Kidney capillary endothelial cell (primary cell): Measurements from ENCODE around the gene UBAP2.
"Not testable (repeated sequence)": the region's sequence is repeated elsewhere in the genome, so short reads cannot be mapped to it uniquely, and the experiment has no call there.

Source experiments
- DNase-seq: peaks from one replicate; pipeline ENCODE4 v3.0.0-alpha.2; 2018; ENCODE audit warnings: low spot score

UBAP2 gene

GRCh38 chr9:34046784-34047379 is 1.8 kb downstream of the UBAP2 start:
- DNase-seq, result peak; percentile 31

GRCh38 chr9:34045903-34046302 is 2.8 kb downstream of the UBAP2 start:
- DNase-seq, result no peak

DNA sequence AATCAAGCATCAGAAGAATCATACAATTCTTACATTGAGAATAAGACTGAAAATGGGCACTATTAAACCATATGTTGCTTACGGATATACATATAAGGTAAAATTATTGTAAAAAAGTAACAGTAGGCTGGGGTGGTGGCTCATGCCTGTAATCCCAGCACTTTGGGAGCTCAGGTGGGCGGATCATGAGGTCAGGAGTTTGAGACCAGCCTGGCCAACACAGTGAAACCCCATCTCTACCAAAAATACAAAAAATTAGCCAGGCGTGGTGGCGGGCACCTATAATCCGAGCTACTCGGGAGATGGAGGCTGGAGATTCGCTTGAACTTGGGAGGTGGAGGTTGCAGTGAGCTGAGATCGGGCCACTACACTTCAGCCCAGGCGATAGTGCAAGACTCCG is 6.6 kb downstream of the UBAP2 start:
- not testable (repeated sequence) for DNase-seq

- not testable (repeated sequence) for DNase-seq
Measured at GRCh38 chr9:34038851-34039250, 9.8 kb downstream of the UBAP2 start.

GRCh38 chr9:34037626-34038025 is 11.1 kb downstream of the UBAP2 start:
- DNase-seq, result no peak

- no peak for DNase-seq
Measured at GRCh38 chr9:34036625-34037024, 12.1 kb downstream of the UBAP2 start.

DNA sequence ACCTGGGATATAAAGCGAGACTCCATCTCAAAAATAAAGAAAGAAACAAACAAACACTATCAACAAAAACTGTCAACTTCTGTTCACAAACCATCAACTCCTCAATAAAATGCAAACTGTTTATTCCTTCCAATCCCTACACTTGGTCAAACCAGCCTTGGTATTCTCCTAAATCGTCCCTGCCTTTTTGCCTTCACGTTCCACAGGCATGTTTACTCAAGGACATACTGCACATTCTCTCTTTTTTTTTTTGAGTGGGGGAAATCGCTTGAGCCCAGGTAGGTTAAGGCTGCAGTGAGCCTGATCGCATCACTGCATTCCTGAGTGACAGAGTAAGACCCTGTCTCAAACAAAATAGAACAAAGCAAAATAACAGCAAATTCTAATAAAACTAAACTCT is 13.0 kb downstream of the UBAP2 start:
- no peak for DNase-seq

DNA sequence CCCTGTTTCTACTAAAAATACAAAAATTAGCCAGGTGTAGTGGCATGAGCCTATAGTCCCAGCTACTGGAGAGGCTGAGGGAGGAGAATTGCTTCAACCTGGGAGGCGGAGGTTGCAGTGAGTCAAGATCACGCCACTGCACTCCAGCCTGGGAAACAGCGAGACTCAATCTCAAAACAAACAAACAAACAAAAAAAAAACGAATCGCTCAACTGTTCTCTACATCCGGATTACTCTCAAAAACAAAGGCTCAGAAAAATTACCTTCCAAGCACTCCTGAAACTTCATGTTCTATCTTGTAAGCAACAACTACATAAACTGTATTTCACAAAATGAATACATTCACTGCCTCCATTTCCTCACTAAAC is 14.0 kb downstream of the UBAP2 start:
- DNase-seq, result no peak

GRCh38 chr9:34032631-34033030 is 16.1 kb downstream of the UBAP2 start:
- no peak for DNase-seq

GRCh38 chr9:34027845-34028574 is 20.7 kb downstream of the UBAP2 start:
- no peak for DNase-seq

DNA sequence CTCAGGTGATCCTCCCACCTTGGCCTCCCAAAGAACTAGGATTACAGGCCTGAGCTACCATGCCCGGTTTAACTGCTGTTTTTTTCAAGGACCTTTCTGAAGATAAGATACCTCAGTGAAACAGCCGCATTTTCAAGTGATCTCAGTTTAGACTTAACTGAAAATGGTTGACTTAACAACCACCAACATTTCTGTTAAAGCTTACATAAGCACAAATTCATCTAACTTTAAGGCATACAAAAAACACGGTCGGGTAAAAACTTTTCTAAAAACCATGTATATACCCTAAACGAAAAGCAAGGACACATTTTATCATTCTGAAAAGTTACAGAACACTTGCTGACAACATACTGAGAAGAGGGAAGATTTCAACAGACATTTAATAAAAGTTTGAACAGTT is 22.9 kb downstream of the UBAP2 start:
- DNase-seq, result no peak

DNA sequence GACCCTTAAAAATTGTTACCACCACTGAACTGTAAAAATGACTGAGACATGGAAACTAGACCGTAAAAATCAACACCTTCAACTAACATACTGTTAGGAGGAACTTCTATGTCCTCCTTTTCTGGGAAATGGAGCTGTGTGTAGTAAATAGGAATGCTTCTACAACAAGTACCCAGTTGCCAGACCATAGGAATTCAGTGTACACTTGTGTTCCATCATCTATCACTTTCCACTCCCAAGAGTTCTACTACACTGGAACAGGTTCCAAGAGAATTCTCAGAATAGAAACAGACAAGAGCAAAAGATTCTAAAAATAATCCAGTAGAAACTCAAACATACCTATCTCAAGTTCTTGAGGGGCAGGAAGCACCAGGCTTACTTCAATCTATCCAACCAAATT is 23.6 kb downstream of the UBAP2 start:
- no peak for DNase-seq

GRCh38 chr9:34024476-34024875 is 24.2 kb downstream of the UBAP2 start:
- peak; percentile 17 for DNase-seq

DNA sequence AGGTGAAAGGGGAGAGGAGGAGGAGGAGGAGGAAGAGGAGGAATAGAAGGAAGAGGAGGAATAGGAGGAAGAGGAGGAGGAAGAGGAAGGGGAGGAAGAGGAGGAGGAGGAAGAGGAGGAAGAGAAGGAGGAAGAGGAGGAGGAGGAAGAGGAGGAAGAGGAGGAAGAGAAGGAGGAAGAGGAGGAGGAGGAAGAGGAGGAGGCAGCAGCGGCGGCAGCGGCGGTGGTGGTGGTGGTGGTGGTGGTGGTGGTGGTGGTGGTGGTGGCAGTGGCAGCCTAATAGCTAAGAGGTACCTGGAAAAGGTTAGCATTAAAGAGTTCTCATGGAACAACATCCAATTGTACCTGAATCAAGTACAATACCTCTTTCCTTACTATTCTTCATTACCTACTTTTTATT is 32.5 kb downstream of the UBAP2 start:
- DNase-seq, result no peak

- DNase-seq, result peak; percentile 25
Measured at GRCh38 chr9:34010979-34011378, 37.7 kb downstream of the UBAP2 start.

DNA sequence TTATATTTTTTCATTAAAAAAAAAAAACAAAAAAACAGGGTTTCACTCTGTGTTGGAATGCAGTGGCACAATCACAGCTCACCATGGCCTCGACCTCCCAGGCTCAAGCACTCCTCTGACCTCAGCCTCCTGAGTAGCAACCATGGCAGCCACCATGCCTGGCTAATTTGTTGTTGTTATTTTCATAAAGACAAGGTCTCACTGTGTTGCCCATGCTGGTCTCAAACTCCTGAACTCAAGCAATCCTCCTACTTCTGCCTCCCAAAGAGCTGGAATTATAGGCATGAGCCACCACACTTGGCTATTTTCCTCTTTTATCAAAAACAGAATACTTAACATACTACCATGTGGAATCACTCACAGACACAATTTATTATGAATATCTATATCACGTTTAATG is 46.7 kb downstream of the UBAP2 start:
- DNase-seq, result no peak

DNA sequence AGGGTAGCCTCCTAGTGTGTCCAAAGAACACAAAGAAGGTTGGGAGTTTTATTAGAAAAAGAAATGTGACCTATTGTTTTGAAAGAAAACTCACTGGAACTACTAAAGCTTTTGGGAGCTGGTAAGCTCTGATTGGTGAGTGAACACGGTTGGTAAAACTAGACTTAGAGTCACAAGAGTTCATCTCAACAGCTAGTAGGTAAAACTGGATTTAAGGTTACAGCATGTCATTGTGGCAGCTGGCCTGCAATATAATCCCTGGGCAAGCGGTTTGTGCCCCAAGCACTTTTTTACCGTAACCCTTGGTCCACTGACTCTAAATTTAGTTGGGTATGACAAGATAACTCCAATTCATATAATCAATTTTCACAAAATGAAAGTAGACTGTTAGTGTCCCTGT is 47.4 kb downstream of the UBAP2 start:
- no peak for DNase-seq

GRCh38 chr9:33995449-33995848 is 53.2 kb downstream of the UBAP2 start:
- no peak for DNase-seq

DNA sequence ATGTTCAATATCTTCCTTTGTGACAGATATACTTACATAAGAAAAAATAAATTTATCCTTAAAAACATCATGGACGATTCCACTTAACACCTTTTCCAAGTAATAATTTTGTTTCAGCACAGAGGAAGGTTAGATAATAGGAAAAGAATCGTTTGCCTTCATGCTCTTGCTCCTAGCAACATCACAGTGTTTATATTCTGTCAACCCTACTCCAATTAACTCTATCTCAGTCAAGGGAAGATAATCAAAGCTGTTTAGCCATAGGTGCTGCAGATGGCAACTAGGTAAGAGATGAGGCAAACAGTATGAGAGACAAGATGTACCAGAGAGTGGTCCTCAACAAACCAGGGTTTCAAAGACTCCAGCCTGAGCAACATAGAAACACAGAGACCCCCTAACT is 55.6 kb downstream of the UBAP2 start:
- no peak for DNase-seq

DNA sequence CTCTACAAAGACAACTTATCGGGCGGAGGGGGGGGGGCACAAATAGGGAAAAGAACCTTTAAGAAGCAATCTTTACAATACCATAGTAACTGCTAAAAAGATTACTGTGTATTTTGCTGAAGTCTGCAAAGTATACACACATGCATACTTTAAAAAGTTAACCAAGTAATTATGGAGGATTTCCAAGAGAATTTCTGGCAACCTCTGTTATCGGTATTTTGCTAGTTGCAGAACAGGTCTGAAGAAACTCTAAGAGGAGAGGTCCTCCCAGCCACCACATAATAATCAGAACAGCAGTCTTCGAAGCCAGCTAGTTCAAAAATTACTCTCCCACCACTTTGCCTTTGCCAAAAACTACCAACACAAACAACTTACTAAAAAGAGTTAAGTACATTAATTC is 56.1 kb downstream of the UBAP2 start:
- DNase-seq, result no peak

GRCh38 chr9:33988219-33988890 is 60.3 kb downstream of the UBAP2 start:
- DNase-seq, result no peak

GRCh38 chr9:33976414-33976813 is 72.3 kb downstream of the UBAP2 start:
- no peak for DNase-seq

DNA sequence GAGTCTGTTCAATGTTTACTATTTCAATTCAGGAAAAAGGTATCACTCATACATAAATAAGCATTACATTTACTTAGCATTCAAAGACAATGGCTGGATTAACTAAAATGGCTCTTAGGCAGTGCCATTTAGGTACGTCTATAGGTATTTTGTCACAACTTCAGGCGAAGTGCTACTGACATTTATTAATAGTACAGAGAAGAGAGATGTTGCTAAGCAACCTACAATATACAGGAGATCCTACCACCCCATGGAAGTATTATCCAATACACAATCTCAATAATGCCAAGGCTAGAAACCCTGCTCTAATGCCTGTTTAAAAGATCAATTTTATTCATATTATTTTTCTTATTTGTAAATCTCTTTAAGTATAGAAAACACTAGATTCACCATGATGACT is 76.0 kb downstream of the UBAP2 start:
- no peak for DNase-seq
